Ovary (tissue), 9 donors: ENCODE measurements around the gene TWF1. TPM values are rescaled to one million over a fixed set of nuclear protein-coding genes. Genes with fewer than 3 reads are reported as not detected.

Experiments used
- DNase-seq, 5 donors: peaks; one replicate each; pipeline ENCODE4 v3.0.0-alpha.2; 2019 to 2020
- H3K27ac ChIP-seq, 2 donors: fragments of 200-600 bp; one replicate each; pipeline versions ENCODE4 v1.5.1 to v1.8.0; 2019 to 2022
- H3K27me3 ChIP-seq: fragments of 200-600 bp; one replicate; pipeline ENCODE4 v1.8.0; 2022
- H3K36me3 ChIP-seq: fragments of 200-600 bp; sonication (generic); one replicate; pipeline ENCODE4 v1.5.1; 2019
- H3K4me1 ChIP-seq: one replicate; pipeline ENCODE4 v1.8.1; 2013; ENCODE audit warnings: mild to moderate bottlenecking, moderate library complexity; ENCODE audit not compliant: insufficient read depth
- H3K4me3 ChIP-seq: fragments of 200-600 bp; sonication (generic); one replicate; pipeline ENCODE4 v1.5.1; 2017
- H3K9me3 ChIP-seq, 2 donors: fragments of 200-600 bp in 1 of 2; sonication (generic) in 1 of 2; one replicate each; pipeline versions ENCODE4 v1.5.1 to v1.8.1; 2013 to 2019; ENCODE audit warnings: mild to moderate bottlenecking in 1 of 2, moderate library complexity in 1 of 2
- CTCF ChIP-seq, 3 donors: fragments of 450-650 bp in 2 of 3; fragments of 200-600 bp in 1 of 3; IDR thresholded peaks; one replicate each; pipeline versions ENCODE4 v1.5.1 to v1.8.0; 2016 to 2022; ENCODE audit warnings: antibody characterized with exemption in 3 of 3, mild to moderate bottlenecking in 1 of 3
- EP300 ChIP-seq: sonication (generic); formaldehyde crosslinking; IDR thresholded peaks from one replicate; pipeline ENCODE4 v1.6.1; 2017; ENCODE audit warnings: antibody characterized with exemption
- POLR2A ChIP-seq: fragments of 450-650 bp; IDR thresholded peaks from one replicate; pipeline ENCODE4 v1.6.1; 2017; ENCODE audit warnings: antibody characterized with exemption, mild to moderate bottlenecking, moderate library complexity
- WGBS, 3 donors: extraction: QIAGEN DNeasy Blood & Tissue Kit in 1 of 3; methylation state at CpG; one replicate each; pipeline versions ENCODE4 v1.1.5 to v1.1.7; 2013 to 2017; 5-methylcytosine and 5-hydroxymethylcytosine counted together
- intact Hi-C, 4 donors: fragments of 100-400 bp; cut with DNase I; formaldehyde crosslinking; loops; one replicate each; pipeline versions ENCODE4 v1.11.0 to v1.15.1; 2022 to 2023
- polyA plus RNA-seq, 2 donors: library from polyadenylated mRNA; stranded (reverse); fragments of 200-250 nt in 1 of 2; fragments of 350-450 nt in 1 of 2; fragmentation: Illumina TruSeq in 1 of 2; extraction: RNeasy Lipid Tissue Mini Kit (QIAGEN cat#74804) in 1 of 2; gene quantifications; one replicate each; pipeline ENCODE4 v1.2.3, GENCODE V29; 2013 to 2014
- total RNA-seq, 7 donors: library from RNA; depleted of rRNA in 2 of 7; stranded (reverse); fragments of >200 nt in 2 of 7; fragmentation: NEBNext Ultra II Directional in 3 of 7; extraction: Animal tissue kit (Norgen Biotek cat#: 25700) in 3 of 7; gene quantifications; one replicate each; pipeline versions ENCODE4 v1.1.0 to v1.2.4, GENCODE V29; 2016 to 2023
- donor health status: DM: no; HTN: no; CAD: no; lungs with moderate emphysema.
- donor health status: DM: no; HTN: no; CAD: no.
- donor health status: Bipolar disorder and iron deficiency.
- donor health status: DM: yes; HTN: yes; CAD: no.
- donor health status: DM: no; HTN: no; CAD: no.
- donor health status: DM: yes; HTN: yes; CAD: no.

Gene TWF1
- total and polyA plus RNA-seq, 9 donors = 32.9 to 69.0 (median 53.7) TPM

GRCh38 chr12:43797561-43798217, 8.4 kb downstream of the TWF1 start:
- intact Hi-C loops = no loop called here
- 89 to 93% (median 89%) methylated on average over 4 of the region's 4 CpGs for WGBS, 3 donors
- Histone ChIP-seq H3K4me1 (no peaks in the 10 kb centered on the region), H3K36me3 (no peaks in the 10 kb centered on the region), H3K9me3 (no peaks in the 10 kb centered on the region), H3K27me3 (no peaks in the 10 kb centered on the region), H3K4me3 (no peak overlapping the region), H3K27ac (no peak overlapping the region)
- DNase-seq = no peak
- TF ChIP-seq POLR2A (no peak), CTCF (IDR thresholded peaks at IDR 0.05) (no peak), EP300 (no peak)

- H3K27me3 ChIP-seq = no peaks in the 10 kb centered on the region
- H3K4me3 ChIP-seq = no peak overlapping the region
- no peak for DNase-seq
- intact Hi-C loops = no loop called here
- H3K4me1 ChIP-seq = no peaks in the 10 kb centered on the region
- WGBS, 3 donors = 81 to 88% (median 87%) methylated on average over 2 of the region's 2 CpGs
- no peak for TF ChIP-seq CTCF (IDR thresholded peaks at IDR 0.05)
- TF ChIP-seq EP300 = no peak
- no peak for TF ChIP-seq POLR2A
- no peak overlapping the region for H3K27ac ChIP-seq
- no peaks in the 10 kb centered on the region for H3K36me3 ChIP-seq
- H3K9me3 ChIP-seq = no peaks in the 10 kb centered on the region
These were observed 10.3 kb downstream of the TWF1 start for GRCh38 chr12:43795716-43796280.

- no peaks in the 10 kb centered on the region for H3K4me1 ChIP-seq
- peaks cover 3% of the 10 kb centered on the region for H3K36me3 ChIP-seq
- H3K27ac ChIP-seq = no peak overlapping the region
- no peaks in the 10 kb centered on the region for H3K27me3 ChIP-seq
- no peak overlapping the region for H3K4me3 ChIP-seq
- intact Hi-C loops = no loop called here
- DNase-seq = no peak
- no peak for TF ChIP-seq POLR2A
- no peaks in the 10 kb centered on the region for H3K9me3 ChIP-seq
These were observed 16.2 kb downstream of the TWF1 start for GRCh38 chr12:43789941-43790340.

GRCh38 chr12:43786899-43787693, 19.0 kb downstream of the TWF1 start:
- H3K4me3 ChIP-seq = no peak overlapping the region
- DNase-seq = no peak
- intact Hi-C loops = no loop called here
- H3K27ac ChIP-seq = no peak overlapping the region
- no peaks in the 10 kb centered on the region for H3K4me1 ChIP-seq
- no peaks in the 10 kb centered on the region for H3K9me3 ChIP-seq
- TF ChIP-seq EP300 (no peak), CTCF (IDR thresholded peaks at IDR 0.05) (no peak), POLR2A (no peak)
- peaks cover 3% of the 10 kb centered on the region for H3K36me3 ChIP-seq
- no peaks in the 10 kb centered on the region for H3K27me3 ChIP-seq

GRCh38 chr12:43776498-43776897, 29.6 kb downstream of the TWF1 start:
- WGBS, 3 donors = 65 to 70% (median 66%) methylated on average over 3 of the region's 3 CpGs
- H3K9me3 ChIP-seq = no peaks in the 10 kb centered on the region
- no peak overlapping the region for H3K4me3 ChIP-seq
- TF ChIP-seq CTCF (IDR thresholded peaks at IDR 0.05) = no peak
- TF ChIP-seq EP300 = no peak
- TF ChIP-seq POLR2A = no peak
- H3K27ac ChIP-seq = no peak overlapping the region
- no peaks in the 10 kb centered on the region for H3K4me1 ChIP-seq
- H3K27me3 ChIP-seq = no peaks in the 10 kb centered on the region
- DNase-seq = no peak
- H3K36me3 ChIP-seq = no peaks in the 10 kb centered on the region
- intact Hi-C loops = no loop called here
